IMR-90 (cell line): Measurements from ENCODE around the gene CLDN2. TPM values are rescaled to one million over a fixed set of nuclear protein-coding genes. Genes with fewer than 3 reads are reported as not detected.

Experiments
- ATAC-seq: fragments of 200-7000 bp; cut with Tn5 transposase; 2 replicates; pipeline ENCODE4 v1.9.1; 2020; ENCODE audit warnings: low read depth, mild to moderate bottlenecking, moderate library complexity
- BruUV-seq: library from RNA; stranded (reverse); fragments of 400-500 nt; replicated peaks from 2 replicates; lab custom pipeline; 2021; lab: Mats Ljungman, UMichigan
- CTCF ChIA-PET: fragments of 300-600 bp; formaldehyde crosslinking; extraction: SDS; loops from one replicate; lab custom pipeline; 2021; ENCODE audit warnings: antibody characterized with exemption; lab: Yijun Ruan, JAX
- POLR2A ChIA-PET: fragments of 300-600 bp; sonication (Branson Sonifier 250); formaldehyde crosslinking; loops from one replicate; lab custom pipeline; 2022; ENCODE audit warnings: antibody characterized with exemption; ENCODE audit not compliant: unreplicated experiment; lab: Charles Lee
- DNase-seq: peaks from one replicate; pipeline ENCODE4 v3.0.0; 2013
- H2AFZ ChIP-seq: replicated peaks from 2 replicates; pipeline ENCODE3; 2013; ENCODE audit warnings: low read length, mild to moderate bottlenecking; ENCODE audit not compliant: poor library complexity
- H2AK5ac ChIP-seq: 2 replicates; pipeline ENCODE4 v1.6.1; 2013; ENCODE audit warnings: low read depth, low read length, inconsistent platforms
- H2AK9ac ChIP-seq: replicated peaks from 2 replicates; pipeline ENCODE3; 2013; ENCODE audit warnings: mild to moderate bottlenecking, low read depth, low read length, moderate library complexity; ENCODE audit not compliant: poor library complexity
- H2BK120ac ChIP-seq: 2 replicates; pipeline ENCODE4 v1.6.1; 2013; ENCODE audit warnings: low read depth, low read length, inconsistent platforms
- H2BK15ac ChIP-seq: 3 replicates; pipeline ENCODE4 v1.6.1; 2013; ENCODE audit warnings: low read depth, low read length, inconsistent platforms
- H2BK20ac ChIP-seq: 2 replicates; pipeline ENCODE4 v1.6.1; 2013; ENCODE audit warnings: low read depth, mild to moderate bottlenecking, inconsistent platforms, low read length, moderate library complexity
- H2BK5ac ChIP-seq: 2 replicates; pipeline ENCODE4 v1.6.1; 2013; ENCODE audit warnings: mild to moderate bottlenecking, low read depth, low read length, inconsistent platforms; ENCODE audit not compliant: poor library complexity, severe bottlenecking
- H3K14ac ChIP-seq: replicated peaks from 2 replicates; pipeline ENCODE4 v1.6.1; 2013; ENCODE audit warnings: low read depth, low read length, inconsistent platforms
- H3K18ac ChIP-seq: 2 replicates; pipeline ENCODE4 v1.6.1; 2013; ENCODE audit warnings: low read depth, low read length, control low read depth
- H3K23ac ChIP-seq: 2 replicates; pipeline ENCODE4 v1.6.1; 2013; ENCODE audit warnings: low read depth, low read length, inconsistent platforms
- H3K27ac ChIP-seq: 2 replicates; pipeline ENCODE4 v1.5.1; 2013; ENCODE audit warnings: mild to moderate bottlenecking, control low read depth, low read length; ENCODE audit not compliant: insufficient read depth
- H3K27me3 ChIP-seq: 2 replicates; pipeline ENCODE4 v1.6.1; 2013; ENCODE audit warnings: low read length; ENCODE audit not compliant: control insufficient read depth, insufficient read depth
- H3K36me3 ChIP-seq: 2 replicates; pipeline ENCODE4 v1.6.1; 2013; ENCODE audit warnings: low read length, mixed read lengths; ENCODE audit not compliant: control insufficient read depth, insufficient read depth
- H3K4ac ChIP-seq: 2 replicates; pipeline ENCODE4 v1.6.1; 2013; ENCODE audit warnings: low read depth, low read length, inconsistent platforms
- H3K4me1 ChIP-seq: 2 replicates; pipeline ENCODE4 v1.6.1; 2013; ENCODE audit warnings: low read length, mixed read lengths; ENCODE audit not compliant: control insufficient read depth, insufficient read depth
- H3K4me2 ChIP-seq: 2 replicates; pipeline ENCODE4 v1.6.1; 2013; ENCODE audit warnings: low read depth, mild to moderate bottlenecking, control low read depth, low read length, moderate library complexity
- H3K4me3 ChIP-seq: 2 replicates; pipeline ENCODE4 v1.5.1; 2013; ENCODE audit warnings: low read depth, mild to moderate bottlenecking, control low read depth, low read length, moderate library complexity; ENCODE audit not compliant: insufficient read depth
- H3K56ac ChIP-seq: 2 replicates; pipeline ENCODE4 v1.6.1; 2013; ENCODE audit warnings: low read length, inconsistent platforms; ENCODE audit not compliant: insufficient read depth; ENCODE audit errors: extremely low read depth
- H3K79me1 ChIP-seq, 2 experiments: 2 replicates each; pipeline ENCODE4 v1.6.1; 2013; ENCODE audit warnings: low read length in 2 of 2, inconsistent platforms in 1 of 2, low read depth in 1 of 2
- H3K9ac ChIP-seq: 2 replicates; pipeline ENCODE4 v1.6.1; 2013; ENCODE audit warnings: low read depth, low read length, control low read depth
- H3K9me1 ChIP-seq: 2 replicates; pipeline ENCODE4 v1.6.1; 2013; ENCODE audit warnings: low read length, inconsistent platforms; ENCODE audit not compliant: insufficient read depth
- H3K9me3 ChIP-seq: 2 replicates; pipeline ENCODE4 v1.6.1; 2013; ENCODE audit warnings: low read length; ENCODE audit not compliant: control insufficient read depth, insufficient read depth
- H4K20me1 ChIP-seq: 2 replicates; pipeline ENCODE4 v1.6.1; 2013; ENCODE audit warnings: low read length, inconsistent platforms; ENCODE audit not compliant: insufficient read depth
- H4K5ac ChIP-seq: 2 replicates; pipeline ENCODE4 v1.6.1; 2013; ENCODE audit warnings: mild to moderate bottlenecking, low read depth, low read length, control low read depth
- H4K8ac ChIP-seq, 2 experiments: 2 replicates each; pipeline ENCODE4 v1.6.1; 2013; ENCODE audit warnings: low read depth in 2 of 2, low read length in 2 of 2, control low read depth in 1 of 2, inconsistent platforms in 1 of 2
- H4K91ac ChIP-seq: 2 replicates; pipeline ENCODE4 v1.6.1; 2013; ENCODE audit warnings: low read depth, low read length, inconsistent platforms; ENCODE audit not compliant: insufficient read depth
- BHLHE40 ChIP-seq: fragments of 150-350 bp; IDR thresholded peaks from 2 replicates; pipeline ENCODE4 v1.6.1; 2016; ENCODE audit warnings: mild to moderate bottlenecking, low read depth, low read length
- CEBPB ChIP-seq: IDR thresholded peaks from 2 replicates; pipeline ENCODE4 v1.6.1; 2012; ENCODE audit warnings: low read depth, low read length, improper control_type of control experiment
- CHD1 ChIP-seq: IDR thresholded peaks from 2 replicates; pipeline ENCODE4 v1.6.1; 2012; ENCODE audit warnings: low read depth, low read length, improper control_type of control experiment
- ELK1 ChIP-seq: fragments of 150-350 bp; IDR thresholded peaks from 2 replicates; pipeline ENCODE4 v1.6.1; 2016; ENCODE audit warnings: low read depth, mild to moderate bottlenecking, low read length, moderate library complexity, borderline replicate concordance
- FOS ChIP-seq: fragments of 150-350 bp; IDR thresholded peaks from 2 replicates; pipeline ENCODE4 v1.6.1; 2016; ENCODE audit warnings: low read depth, low read length
- MAFK ChIP-seq: IDR thresholded peaks from 2 replicates; pipeline ENCODE4 v1.6.1; 2012; ENCODE audit warnings: low read depth, low read length, improper control_type of control experiment
- MAZ ChIP-seq: IDR thresholded peaks from 2 replicates; pipeline ENCODE4 v1.6.1; 2012; ENCODE audit warnings: low read depth, mild to moderate bottlenecking, low read length, improper control_type of control experiment, moderate library complexity, borderline replicate concordance
- MXI1 ChIP-seq: IDR thresholded peaks from 2 replicates; pipeline ENCODE4 v1.6.1; 2012; ENCODE audit warnings: low read depth, mild to moderate bottlenecking, low read length, moderate library complexity, borderline replicate concordance
- NFE2L2 ChIP-seq: fragments of 150-350 bp; IDR thresholded peaks from 2 replicates; pipeline ENCODE4 v1.6.1; 2016; ENCODE audit warnings: low read depth, mild to moderate bottlenecking, low read length
- POLR2A ChIP-seq: IDR thresholded peaks from 2 replicates; pipeline ENCODE4 v1.6.1; 2012; ENCODE audit warnings: mild to moderate bottlenecking, low read depth, low read length
- RAD21 ChIP-seq: IDR thresholded peaks from 2 replicates; pipeline ENCODE4 v1.6.1; 2012; ENCODE audit warnings: low read length, improper control_type of control experiment
- RCOR1 ChIP-seq: IDR thresholded peaks from 2 replicates; pipeline ENCODE4 v1.6.1; 2012; ENCODE audit warnings: mild to moderate bottlenecking, low read length, improper control_type of control experiment; ENCODE audit not compliant: insufficient replicate concordance
- RFX5 ChIP-seq: IDR thresholded peaks from 2 replicates; pipeline ENCODE4 v1.8.0; 2012; ENCODE audit warnings: low read depth, mild to moderate bottlenecking, low read length, moderate library complexity
- SMC3 ChIP-seq: fragments of 150-350 bp; IDR thresholded peaks from 2 replicates; pipeline ENCODE4 v1.6.1; 2016; ENCODE audit warnings: low read depth, mild to moderate bottlenecking, antibody characterized with exemption, low read length, moderate library complexity
- USF2 ChIP-seq: fragments of 150-350 bp; IDR thresholded peaks from 2 replicates; pipeline ENCODE4 v1.6.1; 2017; ENCODE audit warnings: mild to moderate bottlenecking, antibody characterized with exemption, low read length, low read depth
- WGBS, 2 experiments: methylation state at CpG; one replicate each; pipeline versions ENCODE4 v1.1.5 to v1.1.7; 2013; ENCODE audit warnings: missing lambda C conversion rate in 2 of 2; ENCODE audit not compliant: insufficient read length in 1 of 2; ENCODE audit errors: extremely low coverage in 2 of 2; 5-methylcytosine and 5-hydroxymethylcytosine counted together
- dilution Hi-C: fragments of 300-500 bp; cut with HindIII; formaldehyde crosslinking; loops from one replicate; pipeline ENCODE4 v1.14.3; 2018; ENCODE audit warnings: low sequenced_read_pairs; ENCODE audit not compliant: unreplicated experiment
- in situ Hi-C: fragments of 300-500 bp; cut with MboI; formaldehyde crosslinking; loops from 3 replicates; pipeline ENCODE4 v1.14.3; 2019; ENCODE audit warnings: low sequenced_read_pairs, inconsistent platforms, mixed read lengths
- intact Hi-C: fragments of 100-400 bp; cut with micrococcal nuclease; formaldehyde crosslinking; loops from 2 replicates; pipeline ENCODE4 v1.10.0; 2022
- polyA plus RNA-seq, 3 experiments: library from polyadenylated mRNA; depleted of rRNA; stranded (reverse); fragments of >200 nt; gene quantifications; 2 replicates each; pipeline ENCODE4 v1.2.3, GENCODE V29; 2012; ENCODE audit warnings: low replicate concordance in 1 of 3
- total RNA-seq: library from RNA; depleted of rRNA; stranded (reverse); fragments of >200 nt; gene quantifications from 2 replicates; pipeline ENCODE4 v1.2.3, GENCODE V29; 2012
- TF ChIP-seq, protein P1 (sequence below): conservative IDR thresholded peaks from 2 replicates; pipeline ENCODE4 v1.5.1; 2012; ENCODE audit warnings: mild to moderate bottlenecking, low read depth, low read length, improper control_type of control experiment

CLDN2 gene
- total and polyA plus RNA-seq, 2 of the 4 experiments (the other 2 are of a cell fraction) = 0.03 TPM; not detected in 1

GRCh38 chrX:106891762-106892460 is 28.3 kb upstream of the CLDN2 start:
- Histone ChIP-seq H2BK5ac (no peak overlapping the region), H2BK15ac (no peak overlapping the region), H3K4me1 (0 out of 2 replicates have a peak, but pooled peaks cover 3% of the 10 kb centered on the region), H3K36me3 (no peaks in the 10 kb centered on the region), H3K18ac (no peak overlapping the region), H2AK5ac (no peak overlapping the region), H3K14ac (no peak overlapping the region), H3K27me3 (peaks cover 17% of the 10 kb centered on the region), H3K9me1 (peaks cover 11% of the 10 kb centered on the region; the same call in 1 of the 2 replicates), H2BK20ac (no peak overlapping the region), H4K20me1 (no peaks in the 10 kb centered on the region), H3K56ac (no peak overlapping the region), H3K9me3 (no peaks in the 10 kb centered on the region), H3K79me1 (no peaks in the 10 kb centered on the region), H3K4me2 (no peak overlapping the region), H3K4me3 (no peak overlapping the region), H3K23ac (no peak overlapping the region), H3K9ac (no peak overlapping the region), H4K91ac (no peak overlapping the region), H3K27ac (no peak overlapping the region), H2BK120ac (no peak overlapping the region), H2AFZ (no peak overlapping the region), H4K5ac (no peak overlapping the region), H2AK9ac (no peak overlapping the region), H3K4ac (no peak overlapping the region), H4K8ac (no peak overlapping the region)
- ATAC-seq (no peak), DNase-seq (no peak)
- BruUV-seq = no TSS peak
- in situ Hi-C loops (no loop called here), intact Hi-C loops (loop anchor here (5.0 to 10.0 kb wide), 7 partner anchors 133 to 1003 kb away; partner anchors contain the start of genes NCBP2L, PRPS1, RBM41 and TSC22D3), dilution Hi-C loops (no loop called here)
- ChIA-PET CTCF (no interaction called here), POLR2A (no interaction called here)
- WGBS, 2 experiments = 14% methylated on average over 1 of the region's 7 CpGs; no CpG with 5 or more reads in 1 of the 2 experiments
- TF ChIP-seq NFE2L2 (no peak), MAZ (no peak), MXI1 (no peak), FOS (no peak), USF2 (no peak), RAD21 (no peak), CEBPB (no peak), CHD1 (no peak), BHLHE40 (no peak), SMC3 (no peak), POLR2A (no peak), RFX5 (no peak), MAFK (no peak), RCOR1 (no peak), ELK1 (no peak)
- TF ChIP-seq, protein P1, sequence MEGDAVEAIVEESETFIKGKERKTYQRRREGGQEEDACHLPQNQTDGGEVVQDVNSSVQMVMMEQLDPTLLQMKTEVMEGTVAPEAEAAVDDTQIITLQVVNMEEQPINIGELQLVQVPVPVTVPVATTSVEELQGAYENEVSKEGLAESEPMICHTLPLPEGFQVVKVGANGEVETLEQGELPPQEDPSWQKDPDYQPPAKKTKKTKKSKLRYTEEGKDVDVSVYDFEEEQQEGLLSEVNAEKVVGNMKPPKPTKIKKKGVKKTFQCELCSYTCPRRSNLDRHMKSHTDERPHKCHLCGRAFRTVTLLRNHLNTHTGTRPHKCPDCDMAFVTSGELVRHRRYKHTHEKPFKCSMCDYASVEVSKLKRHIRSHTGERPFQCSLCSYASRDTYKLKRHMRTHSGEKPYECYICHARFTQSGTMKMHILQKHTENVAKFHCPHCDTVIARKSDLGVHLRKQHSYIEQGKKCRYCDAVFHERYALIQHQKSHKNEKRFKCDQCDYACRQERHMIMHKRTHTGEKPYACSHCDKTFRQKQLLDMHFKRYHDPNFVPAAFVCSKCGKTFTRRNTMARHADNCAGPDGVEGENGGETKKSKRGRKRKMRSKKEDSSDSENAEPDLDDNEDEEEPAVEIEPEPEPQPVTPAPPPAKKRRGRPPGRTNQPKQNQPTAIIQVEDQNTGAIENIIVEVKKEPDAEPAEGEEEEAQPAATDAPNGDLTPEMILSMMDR = no peak
